Activated naive CD4-positive, alpha-beta T cell treated with anti-CD3 and anti-CD28 coated beads for 36 hours (primary cell): Measurements from ENCODE around the gene RPUSD4. TPM values are rescaled to one million over a fixed set of nuclear protein-coding genes. Genes with fewer than 3 reads are reported as not detected.

Experiments used
- CTCF ChIA-PET: fragments of 350-600 bp; sonication (Branson Sonifier 250); formaldehyde crosslinking; loops from one replicate; lab custom pipeline; 2021; ENCODE audit warnings: antibody characterized with exemption; lab: Charles Lee
- DNase-seq: peaks from one replicate; pipeline ENCODE4 v3.0.0-alpha.2; 2020
- H3K27ac Mint-ChIP-seq: one replicate; pipeline ENCODE4 v1.8.0; 2021; ENCODE audit warnings: mild to moderate bottlenecking, mixed read lengths
- H3K27me3 Mint-ChIP-seq: one replicate; pipeline ENCODE4 v1.8.0; 2021; ENCODE audit warnings: low read depth, mixed read lengths
- H3K36me3 Mint-ChIP-seq: one replicate; pipeline ENCODE4 v1.8.0; 2021; ENCODE audit warnings: low read depth, mixed read lengths
- H3K4me1 Mint-ChIP-seq: one replicate; pipeline ENCODE4 v1.8.0; 2021; ENCODE audit warnings: low read depth, mixed read lengths
- H3K4me3 Mint-ChIP-seq: one replicate; pipeline ENCODE4 v1.8.0; 2021; ENCODE audit warnings: mild to moderate bottlenecking, moderate library complexity, mixed read lengths
- H3K9me3 Mint-ChIP-seq: one replicate; pipeline ENCODE4 v1.8.0; 2021; ENCODE audit warnings: mixed read lengths
- intact Hi-C: fragments of 100-400 bp; cut with micrococcal nuclease; formaldehyde crosslinking; loops from one replicate; pipeline ENCODE4 v1.15.1; 2023
- total RNA-seq, 2 experiments: library from RNA; stranded (reverse); gene quantifications; one replicate each; pipeline ENCODE4 v1.2.3, GENCODE V29; 2021

The RPUSD4 gene
- total RNA-seq, 2 experiments from 2014 or later: 33.0 to 34.7 TPM

DNA sequence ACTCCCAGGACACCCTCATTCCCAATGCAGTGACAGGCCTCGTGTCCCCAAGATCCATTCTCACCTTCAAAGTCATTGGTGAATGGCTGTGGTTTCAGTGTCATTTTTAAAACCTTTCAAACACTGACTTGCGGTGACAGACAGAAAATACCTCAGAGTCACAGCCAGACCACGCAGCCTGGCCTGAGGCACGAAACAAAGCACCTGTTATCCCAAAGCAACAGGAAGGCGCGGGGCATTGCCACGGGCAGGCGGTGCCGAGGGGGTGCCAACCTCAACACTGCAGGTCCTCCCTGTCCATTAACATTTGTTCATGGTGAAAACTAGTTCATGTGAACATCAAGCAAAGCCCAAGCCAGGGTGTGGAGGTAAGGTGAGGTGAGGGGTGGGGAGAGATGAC lies 38.2 kb downstream of the RPUSD4 start:
- H3K4me3 Mint-ChIP-seq: no peak overlapping the region
- H3K27me3 Mint-ChIP-seq: peaks cover 3% of the 10 kb centered on the region
- H3K36me3 Mint-ChIP-seq: no peaks in the 10 kb centered on the region
- CTCF ChIA-PET: interaction anchor here (1.2 kb wide), 1 partner anchor 20 kb away, joined by 4 read pairs; no protein-coding TSS in a partner anchor
- DNase-seq: no peak
- intact Hi-C loops: no loop called here
- H3K27ac Mint-ChIP-seq: no peak overlapping the region
- H3K4me1 Mint-ChIP-seq: no peaks in the 10 kb centered on the region
- no peaks in the 10 kb centered on the region for H3K9me3 Mint-ChIP-seq

DNA sequence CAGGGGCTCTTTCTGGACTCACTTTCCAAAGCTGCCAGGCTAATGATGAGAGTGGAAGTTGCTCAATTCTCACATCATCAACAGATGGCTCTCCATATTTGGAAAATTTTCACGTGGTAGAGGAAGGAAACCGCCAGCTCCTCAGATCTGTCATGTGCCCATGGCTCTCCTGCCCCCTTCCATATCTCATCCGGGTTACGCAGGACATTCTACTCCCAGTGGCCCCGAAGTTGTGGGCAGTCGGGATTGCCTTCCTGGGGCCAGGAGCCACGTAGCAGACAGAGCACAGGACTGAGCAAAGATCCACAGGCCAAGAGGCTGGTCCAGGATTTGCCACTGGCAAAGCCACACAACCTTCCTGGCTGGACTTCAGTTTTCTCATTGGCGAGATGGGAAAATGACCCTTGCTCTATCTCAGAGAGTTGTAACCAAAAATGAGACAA lies 38.8 kb downstream of the RPUSD4 start:
- CTCF ChIA-PET: no interaction called here
- Mint-ChIP-seq H3K4me1 (no peaks in the 10 kb centered on the region), H3K27me3 (peaks cover 3% of the 10 kb centered on the region), H3K36me3 (no peaks in the 10 kb centered on the region), H3K9me3 (no peaks in the 10 kb centered on the region), H3K27ac (no peak overlapping the region), H3K4me3 (no peak overlapping the region)
- DNase-seq: no peak
- intact Hi-C loops: no loop called here

DNA sequence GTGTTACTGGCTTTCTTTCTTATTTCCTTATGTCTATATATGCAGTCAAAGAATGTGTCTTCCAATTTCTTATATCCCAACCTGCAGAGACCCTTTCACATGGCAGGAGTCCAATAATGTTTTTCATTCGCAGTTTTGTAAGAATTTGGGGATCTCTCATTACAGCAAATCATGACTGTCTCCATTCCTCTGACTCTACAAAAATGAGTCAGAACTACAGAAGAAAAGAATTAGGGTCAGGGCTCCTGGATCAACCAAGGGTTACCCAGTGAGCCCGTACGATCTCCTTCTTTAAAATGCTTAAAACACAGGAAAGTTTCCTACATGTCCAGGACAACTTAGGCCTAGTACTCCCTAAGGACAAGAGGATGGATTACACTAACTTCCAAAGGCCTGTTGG lies 42.2 kb downstream of the RPUSD4 start:
- Mint-ChIP-seq H3K4me1 (no peaks in the 10 kb centered on the region), H3K4me3 (no peak overlapping the region), H3K9me3 (no peaks in the 10 kb centered on the region), H3K27me3 (peaks cover 3% of the 10 kb centered on the region), H3K36me3 (no peaks in the 10 kb centered on the region), H3K27ac (no peak overlapping the region)
- intact Hi-C loops: no loop called here
- CTCF ChIA-PET: no interaction called here
- no peak for DNase-seq

DNA sequence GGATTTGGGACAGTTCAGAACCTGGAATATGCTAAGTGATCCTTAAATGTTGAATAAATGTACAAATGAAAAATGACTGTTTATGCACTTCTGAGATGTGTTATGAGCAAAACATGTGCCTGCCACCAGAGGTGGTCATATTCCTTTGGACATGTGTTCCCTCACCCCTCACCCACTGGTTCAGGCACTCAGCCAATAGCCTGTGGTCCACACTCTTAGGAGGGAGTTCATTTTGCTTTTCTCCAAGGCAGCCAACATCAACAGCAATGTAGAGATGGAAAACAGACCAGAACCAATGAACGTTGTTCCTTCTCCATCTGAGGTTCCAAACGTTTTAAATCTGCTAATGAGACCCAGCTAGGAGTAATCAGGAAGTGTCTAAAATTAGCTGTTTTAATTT lies 44.0 kb downstream of the RPUSD4 start:
- intact Hi-C loops: no loop called here
- no peak overlapping the region for H3K4me3 Mint-ChIP-seq

DNA sequence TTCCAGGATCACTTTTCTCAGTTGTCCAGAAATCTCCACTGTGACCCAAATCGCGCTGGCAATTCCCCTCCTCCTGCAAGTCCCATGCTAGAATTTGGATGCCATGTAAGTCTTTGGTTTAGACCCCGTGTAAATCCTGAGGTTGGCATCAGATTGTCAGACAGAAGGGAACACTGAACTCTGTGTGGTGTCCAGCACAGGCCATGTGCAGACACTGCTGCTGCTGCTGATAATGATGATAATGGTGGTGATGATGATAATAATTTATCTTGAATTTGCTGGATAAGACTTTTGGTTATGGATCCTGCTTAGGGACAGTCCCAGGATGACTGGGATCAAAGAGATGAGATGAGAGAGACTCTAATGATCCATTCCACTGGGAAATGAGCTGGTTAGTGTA lies 45.0 kb downstream of the RPUSD4 start:
- intact Hi-C loops: no loop called here

More for the DNA sequence above, 44.0 kb downstream of the RPUSD4 start:
- H3K36me3 Mint-ChIP-seq: no peaks in the 10 kb centered on the region
- no peaks in the 10 kb centered on the region for H3K4me1 Mint-ChIP-seq
- no peaks in the 10 kb centered on the region for H3K9me3 Mint-ChIP-seq
- CTCF ChIA-PET: no interaction called here
- no peak for DNase-seq
- H3K27ac Mint-ChIP-seq: no peak overlapping the region
- peaks cover 3% of the 10 kb centered on the region for H3K27me3 Mint-ChIP-seq

DNA sequence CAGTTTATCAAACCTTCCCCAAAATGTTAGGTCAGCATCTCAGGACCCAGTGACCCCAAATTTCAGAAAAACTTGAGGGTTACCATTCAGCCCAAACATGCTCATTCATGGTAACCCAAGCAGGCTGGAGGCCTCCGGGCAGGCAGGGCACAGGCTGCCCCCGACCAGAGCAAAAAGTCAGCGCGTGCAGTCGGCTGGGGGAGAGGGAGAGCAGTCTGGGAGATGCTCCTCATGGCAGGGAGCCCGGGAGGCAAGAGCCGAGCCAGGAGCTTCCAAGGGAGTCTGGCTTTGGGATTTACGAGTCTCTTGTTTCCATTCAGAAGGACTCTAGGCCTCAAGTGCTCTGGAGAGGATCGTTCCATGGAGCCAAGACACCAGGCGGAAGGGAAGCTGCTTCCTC lies 45.7 kb downstream of the RPUSD4 start:
- no peak overlapping the region for H3K4me3 Mint-ChIP-seq
- no peaks in the 10 kb centered on the region for H3K27me3 Mint-ChIP-seq
- H3K36me3 Mint-ChIP-seq: no peaks in the 10 kb centered on the region
- H3K27ac Mint-ChIP-seq: no peak overlapping the region
- intact Hi-C loops: no loop called here
- no peaks in the 10 kb centered on the region for H3K4me1 Mint-ChIP-seq
- no peaks in the 10 kb centered on the region for H3K9me3 Mint-ChIP-seq
- no peak for DNase-seq
- CTCF ChIA-PET: no interaction called here

More for the DNA sequence above, 45.0 kb downstream of the RPUSD4 start:
- Mint-ChIP-seq H3K9me3 (no peaks in the 10 kb centered on the region), H3K27ac (no peak overlapping the region), H3K4me1 (no peaks in the 10 kb centered on the region), H3K36me3 (no peaks in the 10 kb centered on the region), H3K27me3 (no peaks in the 10 kb centered on the region), H3K4me3 (no peak overlapping the region)
- CTCF ChIA-PET: no interaction called here
- no peak for DNase-seq

DNA sequence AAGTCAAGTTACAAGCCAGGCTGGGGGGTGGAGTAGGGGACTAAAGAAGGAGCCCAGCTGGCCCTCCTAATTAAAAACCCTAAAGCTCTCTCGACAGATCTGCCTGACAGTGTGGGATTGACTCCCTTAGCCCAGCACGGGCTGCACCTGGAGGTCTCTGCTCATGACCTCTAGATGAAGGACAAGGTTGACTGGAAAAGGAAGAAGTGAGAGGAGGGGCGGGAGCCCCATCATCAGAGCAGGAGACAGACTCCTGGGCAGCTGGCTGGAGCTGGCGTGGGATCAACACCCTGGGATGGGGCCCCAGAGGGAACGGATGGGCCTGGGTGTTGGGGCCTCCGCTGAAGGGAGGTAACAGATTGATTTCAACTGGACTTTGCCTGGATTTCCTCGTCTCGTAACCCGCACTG lies 46.1 kb downstream of the RPUSD4 start:
- Mint-ChIP-seq H3K27ac (no peak overlapping the region), H3K4me1 (no peaks in the 10 kb centered on the region), H3K4me3 (no peak overlapping the region), H3K27me3 (no peaks in the 10 kb centered on the region), H3K36me3 (no peaks in the 10 kb centered on the region), H3K9me3 (no peaks in the 10 kb centered on the region)
- no peak for DNase-seq
- CTCF ChIA-PET: no interaction called here
- intact Hi-C loops: no loop called here

DNA sequence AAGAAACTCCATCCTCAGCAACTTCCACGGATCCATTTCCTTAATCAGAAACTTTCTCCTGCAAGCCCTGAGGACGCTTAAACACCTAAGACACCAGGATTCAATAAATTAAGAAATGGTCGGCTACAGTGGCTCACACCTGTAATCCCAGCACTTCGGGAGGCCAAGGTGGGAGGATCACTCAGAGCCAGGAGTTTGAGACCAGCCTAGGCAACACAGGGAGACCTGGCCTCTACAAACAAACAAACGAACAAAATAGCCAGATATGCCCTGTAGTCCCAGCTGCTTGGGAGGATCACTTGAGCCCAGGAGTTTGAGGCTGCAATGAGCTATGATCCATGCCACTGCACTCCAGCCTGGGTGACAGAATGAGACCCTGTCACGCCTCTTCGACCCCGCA lies 46.7 kb downstream of the RPUSD4 start:
- no peak for DNase-seq
- Mint-ChIP-seq H3K27me3 (no peaks in the 10 kb centered on the region), H3K27ac (no peak overlapping the region), H3K4me3 (no peak overlapping the region), H3K4me1 (no peaks in the 10 kb centered on the region), H3K36me3 (no peaks in the 10 kb centered on the region), H3K9me3 (no peaks in the 10 kb centered on the region)
- intact Hi-C loops: no loop called here
- CTCF ChIA-PET: interaction anchor here (1.3 kb wide), 1 partner anchor 225 kb away, joined by 3 read pairs; no protein-coding TSS in a partner anchor

DNA sequence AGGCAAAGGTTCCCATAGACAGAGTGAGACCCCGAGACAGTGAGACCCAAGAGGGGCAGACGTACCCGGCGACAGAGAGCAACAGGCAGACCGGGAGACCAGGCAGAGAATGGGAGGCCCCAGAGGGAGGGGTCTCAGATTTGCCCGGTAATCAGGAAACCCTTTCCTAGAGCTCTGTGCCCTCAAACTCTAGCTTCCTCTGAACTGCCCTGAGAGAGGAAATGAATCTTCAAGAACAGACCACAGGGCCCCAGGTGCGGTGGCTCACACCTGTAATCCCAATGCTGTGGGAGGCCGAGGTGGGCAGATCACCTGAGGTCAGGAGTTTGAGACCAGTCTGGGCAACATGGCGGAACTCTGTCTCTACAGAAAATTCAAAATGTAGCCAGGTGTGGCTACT lies 47.7 kb downstream of the RPUSD4 start:
- H3K4me1 Mint-ChIP-seq: no peaks in the 10 kb centered on the region
- CTCF ChIA-PET: interaction anchor here (1.3 kb wide), 1 partner anchor 224 kb away, joined by 3 read pairs; no protein-coding TSS in a partner anchor
- H3K27me3 Mint-ChIP-seq: no peaks in the 10 kb centered on the region
- no peak overlapping the region for H3K27ac Mint-ChIP-seq
- intact Hi-C loops: no loop called here
- no peak overlapping the region for H3K4me3 Mint-ChIP-seq
- DNase-seq: no peak
- no peaks in the 10 kb centered on the region for H3K36me3 Mint-ChIP-seq
- H3K9me3 Mint-ChIP-seq: no peaks in the 10 kb centered on the region

DNA sequence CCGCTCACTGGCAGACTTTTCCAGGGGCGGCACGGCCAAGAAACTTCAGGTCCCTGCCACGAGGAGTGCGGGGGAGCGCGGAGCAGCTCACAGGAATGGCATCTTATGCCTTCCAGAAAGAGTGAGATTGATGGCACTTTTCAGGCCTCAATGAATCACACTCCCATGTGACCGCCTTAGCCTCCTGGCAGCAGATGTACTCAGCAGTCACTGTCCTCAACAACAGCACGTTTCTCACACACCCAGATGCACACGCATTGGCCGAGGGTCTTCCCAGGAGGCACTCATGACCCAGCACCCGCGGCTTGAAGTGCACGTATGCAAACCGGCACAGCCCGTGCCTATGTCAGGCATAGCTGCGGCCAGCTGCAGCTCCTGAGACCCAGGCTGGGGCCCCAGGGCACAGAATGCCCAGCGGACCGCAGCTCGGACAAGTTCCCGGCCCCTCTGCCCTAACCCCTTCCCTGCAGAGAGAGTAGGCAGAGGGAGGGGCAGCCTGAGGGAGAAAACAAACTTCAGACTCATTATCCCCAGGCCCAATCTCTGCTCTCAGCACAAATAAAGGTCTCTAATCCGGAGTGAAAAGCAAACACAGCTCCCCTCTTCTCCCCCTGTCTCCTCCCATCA lies 48.3 kb downstream of the RPUSD4 start:
- Mint-ChIP-seq H3K4me3 (no peak overlapping the region), H3K27me3 (no peaks in the 10 kb centered on the region), H3K4me1 (no peaks in the 10 kb centered on the region), H3K9me3 (no peaks in the 10 kb centered on the region), H3K36me3 (no peaks in the 10 kb centered on the region), H3K27ac (no peak overlapping the region)
- CTCF ChIA-PET: no interaction called here
- intact Hi-C loops: no loop called here
- DNase-seq: no peak

DNA sequence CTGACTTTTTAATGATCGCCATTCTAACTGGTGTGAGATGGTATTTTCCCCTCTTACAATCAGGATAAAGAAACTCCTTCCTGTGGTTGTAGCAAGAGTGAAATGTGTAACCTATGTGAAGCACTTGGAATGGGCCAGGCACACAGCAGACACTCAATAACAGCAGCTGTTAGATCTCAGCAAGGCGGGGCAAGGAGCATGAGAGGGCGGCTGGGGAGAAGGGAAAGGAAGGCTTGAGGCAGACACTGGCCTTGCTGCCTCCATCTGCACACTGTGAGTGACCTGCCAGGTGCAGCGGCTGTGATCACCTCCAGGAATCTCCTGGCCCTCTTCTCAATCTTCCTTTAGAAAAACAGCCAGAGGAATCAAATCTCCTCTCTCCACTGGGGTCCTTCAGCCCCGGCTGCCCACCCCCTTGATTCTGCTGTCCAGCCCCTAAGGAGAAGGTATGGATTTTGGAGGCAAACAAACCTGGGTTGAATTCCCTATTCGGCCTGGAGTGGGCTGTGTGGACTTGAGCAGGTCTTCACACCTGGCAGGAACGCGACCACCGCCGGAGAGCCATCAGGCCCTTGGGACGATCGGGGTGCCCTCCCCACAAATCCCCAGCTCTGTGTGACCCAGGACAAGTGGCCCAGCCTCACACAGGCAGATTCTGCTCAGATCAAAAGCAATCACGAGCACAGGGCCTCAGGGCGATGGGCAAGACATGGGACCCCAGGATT lies 49.0 kb downstream of the RPUSD4 start:
- CTCF ChIA-PET: no interaction called here
- intact Hi-C loops: no loop called here
- H3K4me3 Mint-ChIP-seq: no peak overlapping the region

DNA sequence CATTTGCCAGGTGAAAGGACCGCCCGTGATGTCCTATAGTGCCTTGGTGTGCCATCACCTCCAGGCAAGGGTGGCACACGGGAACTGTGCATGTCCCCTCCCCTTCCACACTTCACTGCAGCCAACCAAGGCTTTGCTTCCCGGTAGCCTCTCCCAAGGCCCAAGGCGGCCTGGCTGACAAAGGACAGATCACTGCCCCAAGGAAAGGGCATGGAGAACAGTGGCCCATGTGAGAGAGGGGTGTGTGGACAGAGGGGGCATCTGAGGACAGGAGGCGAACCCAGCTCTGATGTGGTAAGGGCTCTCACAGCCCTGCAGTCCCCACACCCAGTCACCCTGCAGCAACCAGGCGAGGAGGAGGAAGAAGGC lies 50.4 kb downstream of the RPUSD4 start:
- intact Hi-C loops: no loop called here
- CTCF ChIA-PET: interaction anchor here (1.1 kb wide), 1 partner anchor 238 kb away, joined by 3 read pairs; no protein-coding TSS in a partner anchor
- Mint-ChIP-seq H3K4me1 (no peaks in the 10 kb centered on the region), H3K4me3 (no peak overlapping the region), H3K27ac (no peak overlapping the region), H3K27me3 (no peaks in the 10 kb centered on the region), H3K9me3 (no peaks in the 10 kb centered on the region), H3K36me3 (no peaks in the 10 kb centered on the region)
- DNase-seq: no peak

More for the DNA sequence above, 49.0 kb downstream of the RPUSD4 start:
- no peak overlapping the region for H3K27ac Mint-ChIP-seq
- H3K4me1 Mint-ChIP-seq: no peaks in the 10 kb centered on the region
- no peaks in the 10 kb centered on the region for H3K36me3 Mint-ChIP-seq
- H3K9me3 Mint-ChIP-seq: no peaks in the 10 kb centered on the region
- no peaks in the 10 kb centered on the region for H3K27me3 Mint-ChIP-seq
- DNase-seq: no peak
